HG02970 (cell line): ENCODE results near the gene SUCO.
"Not testable (repeated sequence)": the region's sequence is repeated elsewhere in the genome, so short reads cannot be mapped to it uniquely, and the experiment has no call there.

Experiments
- ATAC-seq: cut with Tn5 transposase; IDR thresholded peaks from one replicate; pipeline ENCODE4 v1.9.1; 2021; ENCODE audit warnings: mild to moderate bottlenecking, moderate library complexity, moderate number of reproducible peaks; ENCODE audit not compliant: unreplicated experiment, low FRiP score

The SUCO gene, protein sequence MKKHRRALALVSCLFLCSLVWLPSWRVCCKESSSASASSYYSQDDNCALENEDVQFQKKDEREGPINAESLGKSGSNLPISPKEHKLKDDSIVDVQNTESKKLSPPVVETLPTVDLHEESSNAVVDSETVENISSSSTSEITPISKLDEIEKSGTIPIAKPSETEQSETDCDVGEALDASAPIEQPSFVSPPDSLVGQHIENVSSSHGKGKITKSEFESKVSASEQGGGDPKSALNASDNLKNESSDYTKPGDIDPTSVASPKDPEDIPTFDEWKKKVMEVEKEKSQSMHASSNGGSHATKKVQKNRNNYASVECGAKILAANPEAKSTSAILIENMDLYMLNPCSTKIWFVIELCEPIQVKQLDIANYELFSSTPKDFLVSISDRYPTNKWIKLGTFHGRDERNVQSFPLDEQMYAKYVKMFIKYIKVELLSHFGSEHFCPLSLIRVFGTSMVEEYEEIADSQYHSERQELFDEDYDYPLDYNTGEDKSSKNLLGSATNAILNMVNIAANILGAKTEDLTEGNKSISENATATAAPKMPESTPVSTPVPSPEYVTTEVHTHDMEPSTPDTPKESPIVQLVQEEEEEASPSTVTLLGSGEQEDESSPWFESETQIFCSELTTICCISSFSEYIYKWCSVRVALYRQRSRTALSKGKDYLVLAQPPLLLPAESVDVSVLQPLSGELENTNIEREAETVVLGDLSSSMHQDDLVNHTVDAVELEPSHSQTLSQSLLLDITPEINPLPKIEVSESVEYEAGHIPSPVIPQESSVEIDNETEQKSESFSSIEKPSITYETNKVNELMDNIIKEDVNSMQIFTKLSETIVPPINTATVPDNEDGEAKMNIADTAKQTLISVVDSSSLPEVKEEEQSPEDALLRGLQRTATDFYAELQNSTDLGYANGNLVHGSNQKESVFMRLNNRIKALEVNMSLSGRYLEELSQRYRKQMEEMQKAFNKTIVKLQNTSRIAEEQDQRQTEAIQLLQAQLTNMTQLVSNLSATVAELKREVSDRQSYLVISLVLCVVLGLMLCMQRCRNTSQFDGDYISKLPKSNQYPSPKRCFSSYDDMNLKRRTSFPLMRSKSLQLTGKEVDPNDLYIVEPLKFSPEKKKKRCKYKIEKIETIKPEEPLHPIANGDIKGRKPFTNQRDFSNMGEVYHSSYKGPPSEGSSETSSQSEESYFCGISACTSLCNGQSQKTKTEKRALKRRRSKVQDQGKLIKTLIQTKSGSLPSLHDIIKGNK (N-terminal part only)

DNA sequence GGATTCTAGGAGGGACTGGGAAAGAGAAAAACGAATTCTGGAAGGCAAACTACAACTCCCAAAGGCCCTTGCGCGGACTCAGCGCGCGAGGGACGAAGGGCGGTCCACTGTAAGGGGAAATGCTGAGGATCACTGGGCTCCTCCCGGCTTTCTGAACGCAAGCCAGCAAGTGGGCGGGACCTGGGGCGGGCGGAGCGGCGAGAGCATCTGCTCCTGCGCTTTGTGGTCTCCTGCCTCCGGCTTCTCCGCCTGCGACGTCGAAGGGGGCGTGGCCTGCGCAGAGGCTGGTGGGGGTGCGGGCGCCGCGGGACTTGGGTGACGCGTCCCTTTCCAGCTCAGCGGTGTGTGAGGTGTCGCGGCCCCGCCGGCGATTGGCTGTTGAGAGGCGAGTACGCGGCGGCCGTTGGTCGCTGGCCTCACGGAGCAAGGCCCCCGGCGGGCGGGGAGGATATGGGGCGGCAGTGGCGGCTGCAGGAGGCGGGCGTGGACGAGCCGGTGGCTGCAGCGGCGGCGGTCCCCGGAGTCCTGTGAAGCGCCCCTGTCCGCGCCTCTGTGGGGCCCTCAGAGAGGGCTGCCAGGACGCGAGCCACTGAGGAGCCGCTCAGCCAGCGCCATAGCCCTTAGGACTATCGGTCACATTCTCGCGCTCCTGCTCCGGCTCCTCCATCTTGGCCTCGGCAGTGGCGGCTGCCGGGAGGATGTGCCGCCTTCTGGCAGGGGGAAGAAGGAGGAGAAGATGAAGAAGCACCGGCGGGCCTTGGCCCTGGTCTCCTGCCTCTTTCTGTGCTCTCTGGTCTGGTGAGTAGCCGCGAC lies at the start of gene SUCO:
Gene SUCO, plus strand, starts transcription at position 451 of the 813 bp plus-strand sequence. Its CDS starts 286 bp downstream, at position 737.
- peak; percentile 91 for ATAC-seq

DNA sequence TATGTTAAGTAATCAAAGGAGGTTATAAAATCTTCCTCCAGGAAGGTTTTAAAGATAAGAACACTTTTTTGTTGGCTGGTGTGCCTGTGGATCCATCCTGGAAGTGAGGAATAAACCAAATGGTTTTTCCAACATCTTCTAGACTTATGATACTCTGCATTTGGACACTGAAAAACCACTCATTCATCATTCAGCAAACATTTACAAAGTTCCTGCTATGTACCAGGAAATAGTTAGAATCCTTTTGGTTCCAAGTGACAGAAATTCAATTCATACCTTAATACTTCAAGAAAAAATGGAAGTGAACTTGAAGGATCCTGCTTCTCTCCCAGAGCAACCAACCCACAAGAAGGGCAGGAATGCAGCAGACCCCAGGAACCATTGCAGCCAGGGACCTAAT lies 49.5 kb upstream of the SUCO start:
- no peak for ATAC-seq

DNA sequence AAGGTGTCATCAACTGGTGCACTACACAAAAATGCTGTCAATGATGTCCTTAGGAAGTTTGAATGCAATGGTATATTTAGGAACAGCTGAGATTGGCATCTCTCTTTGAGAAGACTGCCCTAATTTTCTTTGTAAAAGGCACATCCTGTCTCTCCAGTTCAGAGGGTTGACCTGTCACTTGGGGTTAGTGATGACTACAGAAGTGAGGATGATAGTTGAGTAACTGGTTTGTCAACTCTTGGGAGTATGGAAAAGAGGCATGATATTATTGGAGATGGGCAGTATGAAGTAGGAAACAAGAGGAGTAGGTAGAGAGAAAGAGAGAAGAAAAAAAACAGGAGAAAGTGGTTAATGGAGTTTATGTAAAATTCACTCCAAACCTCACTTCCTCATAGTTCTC lies 48.7 kb upstream of the SUCO start:
- no peak for ATAC-seq

DNA sequence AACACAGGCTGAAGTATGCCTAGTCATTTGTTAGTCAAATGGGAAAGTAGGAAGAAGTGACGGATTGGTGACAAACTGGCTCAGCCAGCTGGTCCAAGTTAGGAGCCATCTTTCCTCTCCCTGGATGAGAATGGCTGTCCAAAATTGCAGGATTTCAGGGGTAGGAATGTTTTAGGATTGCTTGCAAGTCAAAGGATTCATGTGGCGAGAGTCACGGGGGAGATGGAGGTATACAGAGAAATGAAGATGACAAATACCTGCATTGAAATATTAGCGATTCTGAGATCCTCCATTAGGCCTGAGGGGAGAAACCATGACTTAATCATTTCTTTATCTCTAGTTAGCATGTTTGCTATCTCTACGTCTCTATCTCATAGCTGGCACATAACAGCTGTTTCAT lies 47.3 kb upstream of the SUCO start:
- no peak for ATAC-seq

DNA sequence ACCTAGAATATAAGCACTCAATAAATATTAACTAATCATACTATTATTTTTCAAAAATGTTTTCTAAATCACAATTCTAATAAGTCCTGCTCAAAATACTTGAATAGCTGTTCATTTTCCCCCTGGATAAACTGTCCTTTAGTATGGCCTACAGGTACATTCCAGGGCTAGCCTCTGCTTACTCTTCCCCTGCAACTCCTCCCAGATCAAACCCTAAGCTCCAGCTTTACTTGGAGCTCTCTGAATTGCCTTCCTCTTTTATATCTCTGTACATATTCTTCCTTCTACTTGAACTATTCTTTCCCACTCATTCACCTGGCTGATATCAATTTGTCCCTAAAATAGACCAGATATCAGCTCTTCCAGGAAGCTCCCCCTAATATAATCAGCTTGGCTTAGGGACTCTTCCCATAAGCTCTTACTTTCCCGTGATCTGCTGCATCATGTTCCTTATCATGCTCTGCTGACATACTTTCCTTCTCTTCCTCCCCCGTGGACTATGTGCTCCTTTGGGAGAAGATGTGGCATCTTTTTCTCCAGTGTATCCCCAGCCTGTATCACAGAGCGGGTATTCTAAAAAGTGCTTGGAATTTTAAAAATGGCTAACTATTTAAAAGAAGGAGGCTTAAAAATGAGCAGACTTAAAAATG lies 46.0 kb upstream of the SUCO start:
- no peak for ATAC-seq

DNA sequence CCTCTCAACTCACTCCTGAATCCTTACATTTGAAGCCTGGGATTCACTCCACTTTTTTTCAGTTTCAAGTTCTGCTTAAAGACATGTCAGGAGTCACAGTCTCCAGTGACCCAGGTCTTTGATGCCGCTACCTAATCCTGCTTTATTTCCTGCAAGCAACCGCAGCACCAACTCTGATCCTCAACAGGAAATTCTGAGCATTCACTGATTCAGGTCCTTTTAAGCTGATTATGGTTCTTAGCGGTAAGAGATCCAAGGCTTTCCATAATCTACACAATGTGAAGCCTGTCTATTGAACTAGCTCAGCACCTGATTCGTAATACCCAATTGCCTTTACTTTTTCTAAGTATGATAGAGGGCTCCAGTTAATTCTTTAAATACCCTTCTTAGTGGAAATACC lies 45.4 kb upstream of the SUCO start:
- no peak for ATAC-seq

DNA sequence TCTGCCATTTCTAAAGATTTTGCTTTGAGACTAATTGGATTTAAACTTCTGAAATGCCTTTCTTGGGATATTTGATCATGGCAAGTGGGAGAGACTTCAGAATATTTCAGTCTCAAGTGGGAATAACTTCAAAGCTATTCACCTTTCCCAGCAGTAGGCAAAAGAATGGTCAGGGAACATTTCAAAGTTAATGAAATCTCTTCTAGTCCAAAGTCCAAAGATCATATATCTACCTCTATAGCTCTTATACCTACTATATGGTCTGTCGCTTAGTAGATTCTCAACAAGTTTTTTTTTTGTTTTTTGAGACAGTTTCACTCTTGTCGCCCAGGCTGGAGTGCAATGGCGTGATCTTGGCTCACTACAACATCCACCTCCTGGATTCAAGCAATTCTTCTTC lies 44.6 kb upstream of the SUCO start:
- ATAC-seq = no peak

DNA sequence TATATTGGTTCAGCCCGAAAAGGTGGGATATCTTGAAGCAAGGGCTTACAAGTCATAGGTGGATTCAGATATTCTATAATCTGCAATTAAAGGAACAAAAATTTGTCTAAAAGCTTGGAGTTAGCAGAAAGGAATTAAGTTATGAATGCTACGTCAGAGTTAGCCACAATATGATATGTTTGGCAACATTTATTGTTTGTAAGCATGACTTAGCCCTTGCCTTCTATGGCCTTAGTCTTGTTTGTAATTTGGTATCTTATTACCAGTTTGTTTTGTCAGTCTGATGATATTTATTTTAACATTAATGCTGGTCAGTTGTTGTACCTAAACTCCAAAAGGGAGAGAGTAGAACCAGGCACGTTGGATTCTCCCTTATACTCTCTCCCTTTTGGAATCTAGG lies 43.1 kb upstream of the SUCO start:
- no peak for ATAC-seq

DNA sequence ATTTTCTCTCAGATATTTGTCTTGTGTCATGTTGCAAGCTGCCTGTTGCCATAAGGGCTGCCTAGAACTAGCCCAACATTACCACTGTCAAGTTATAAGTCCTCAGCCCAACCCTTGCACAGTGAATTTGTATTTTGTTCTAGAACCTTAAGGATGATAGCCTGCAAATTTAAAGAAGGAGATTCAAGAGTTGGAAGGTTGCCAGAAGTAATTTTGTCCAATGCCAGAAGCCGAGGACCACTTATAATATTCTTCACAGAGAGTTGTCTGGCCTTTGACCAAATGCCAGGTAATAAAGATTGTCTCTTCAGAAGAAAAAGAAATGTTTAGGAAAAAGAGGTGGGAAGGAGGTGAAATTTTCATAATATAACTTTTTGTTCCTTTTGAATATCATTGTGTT lies 40.5 kb upstream of the SUCO start:
- ATAC-seq = no peak

DNA sequence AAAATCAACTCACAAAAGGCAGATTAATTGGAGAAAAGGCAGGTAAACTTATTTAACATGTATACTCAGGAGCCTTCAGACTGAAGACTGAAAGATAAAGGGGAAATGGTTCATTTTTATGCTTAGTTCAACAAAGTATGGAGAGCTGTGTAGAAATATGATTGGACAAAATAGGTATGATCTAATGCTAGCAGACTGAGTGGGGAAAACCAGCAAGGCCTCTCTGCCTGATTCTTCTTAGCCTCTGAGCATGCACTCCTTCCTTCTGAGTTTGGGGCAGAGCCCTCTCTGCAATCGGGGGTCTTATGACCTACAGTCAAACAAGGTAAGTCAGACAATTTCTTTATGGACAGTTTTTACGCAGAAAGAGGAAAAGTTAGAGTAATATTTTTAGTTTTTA lies 38.8 kb upstream of the SUCO start:
- ATAC-seq = no peak

DNA sequence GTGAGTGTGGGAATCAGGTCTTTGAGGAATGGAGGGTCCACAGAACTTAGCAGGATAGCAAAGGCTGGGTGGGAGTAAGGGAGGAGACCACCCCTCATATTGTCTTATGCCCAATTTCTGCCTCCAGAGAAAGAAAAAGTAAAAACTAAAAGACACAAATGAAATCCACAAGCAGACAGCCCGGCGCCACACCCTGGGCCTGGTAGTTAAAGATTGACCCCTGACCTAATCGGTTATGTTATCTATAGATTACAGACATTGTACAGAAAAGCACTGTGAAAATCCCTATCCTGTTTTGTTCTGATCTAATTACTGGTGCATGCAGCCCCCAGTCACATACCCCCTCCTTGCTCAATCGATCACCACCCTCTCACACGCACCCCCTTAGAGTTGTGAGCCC lies 36.8 kb upstream of the SUCO start:
- not testable (repeated sequence) for ATAC-seq

DNA sequence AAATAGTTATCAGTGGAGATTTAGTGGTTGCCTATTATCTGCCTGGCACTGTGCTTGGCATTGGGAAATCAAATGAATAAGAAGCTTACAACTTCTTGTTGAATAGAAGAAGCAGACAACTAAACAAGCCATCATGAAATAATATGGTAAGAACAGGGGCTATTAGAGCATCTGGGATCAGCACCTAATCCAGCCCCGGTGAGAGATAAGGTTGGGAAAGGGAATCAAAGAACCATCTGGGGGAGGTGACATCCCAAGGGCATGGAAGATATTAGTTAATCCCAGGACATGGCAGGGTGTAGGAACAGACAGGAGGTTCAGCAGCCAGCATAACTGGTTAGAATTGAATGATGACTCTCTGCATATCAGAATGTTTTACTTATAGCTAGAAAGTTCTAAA lies 36.3 kb upstream of the SUCO start:
- no peak for ATAC-seq

DNA sequence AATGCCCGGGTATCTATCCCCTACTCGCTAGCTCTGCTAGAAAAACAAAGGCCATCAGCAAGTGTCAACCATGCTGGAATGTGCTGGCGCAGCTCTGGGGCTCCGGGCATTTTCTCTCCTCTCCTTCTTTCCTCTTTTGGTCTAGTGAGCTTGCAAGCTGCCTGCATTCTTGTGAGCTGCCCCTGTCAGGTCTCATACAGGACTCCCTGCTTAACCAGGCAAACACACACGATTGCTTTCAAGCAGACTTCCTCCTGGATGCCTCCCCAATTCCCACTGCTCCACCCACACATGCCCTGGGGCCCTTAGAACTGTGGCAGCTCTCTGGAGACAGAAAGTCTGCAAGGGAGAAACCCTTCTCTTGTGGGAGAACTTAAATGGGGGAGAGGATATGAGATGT lies 35.7 kb upstream of the SUCO start:
- no peak for ATAC-seq

DNA sequence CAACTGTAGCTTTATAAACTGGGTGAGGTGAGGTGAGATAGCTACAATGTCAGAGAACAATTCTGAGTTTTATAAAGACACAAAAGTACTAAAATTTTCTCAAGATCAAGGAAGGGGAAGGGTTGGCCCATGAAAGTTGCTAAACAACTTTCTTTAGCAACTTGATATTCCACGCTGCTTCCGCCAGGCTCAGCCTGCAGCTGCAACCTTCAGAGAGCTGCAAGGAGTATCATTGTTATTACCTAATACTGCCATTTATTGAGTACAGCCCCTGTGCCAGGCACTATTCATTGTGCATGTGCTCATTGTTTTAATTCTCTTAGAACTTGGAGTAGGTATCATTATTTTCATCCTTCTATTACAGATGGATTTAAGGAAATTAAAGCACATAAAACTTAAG lies 34.1 kb upstream of the SUCO start:
- no peak for ATAC-seq

DNA sequence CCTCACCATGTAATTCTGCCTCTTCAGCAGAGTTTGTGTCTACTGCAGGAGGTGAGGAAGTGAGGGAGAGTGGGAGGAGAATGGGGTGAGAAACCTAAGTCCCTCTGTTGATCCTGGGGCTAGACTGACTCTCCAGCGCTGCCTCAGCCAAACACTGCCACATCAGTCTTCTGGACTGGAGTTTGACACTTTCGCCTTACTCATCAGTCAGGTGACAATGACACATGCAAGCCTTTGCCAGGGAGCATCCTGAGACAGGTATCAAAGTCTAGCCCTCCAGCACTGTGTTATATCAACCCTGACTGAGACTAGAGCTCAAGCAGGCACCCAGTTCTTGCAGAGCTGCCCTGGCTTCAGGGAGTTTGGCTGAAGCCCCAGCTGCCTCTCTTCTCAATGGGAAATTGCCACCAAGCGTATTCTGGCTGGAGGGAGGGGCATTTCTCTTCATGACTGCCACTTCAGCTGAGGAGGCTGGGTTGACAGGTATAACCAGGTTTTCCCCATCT lies 33.3 kb upstream of the SUCO start:
- ATAC-seq = no peak

DNA sequence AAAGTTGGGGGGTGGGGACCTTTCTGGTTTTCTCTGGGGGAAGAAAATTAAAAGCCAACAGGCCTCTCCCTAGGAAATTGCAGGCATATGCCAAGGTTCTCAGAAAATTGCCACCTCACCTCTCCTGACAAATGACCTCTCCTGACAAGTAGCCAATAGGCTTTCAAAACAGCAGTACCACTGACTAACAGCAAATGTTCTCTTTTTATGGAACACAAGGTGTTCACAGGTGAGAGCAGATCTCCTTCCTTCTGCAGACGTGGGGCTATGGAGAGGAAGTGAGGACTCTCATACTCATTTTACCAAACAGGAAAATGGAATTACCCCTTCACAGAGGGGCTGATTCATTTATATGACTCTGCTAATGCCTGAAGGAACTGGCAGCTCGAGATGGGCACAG lies 32.7 kb upstream of the SUCO start:
- ATAC-seq = no peak

DNA sequence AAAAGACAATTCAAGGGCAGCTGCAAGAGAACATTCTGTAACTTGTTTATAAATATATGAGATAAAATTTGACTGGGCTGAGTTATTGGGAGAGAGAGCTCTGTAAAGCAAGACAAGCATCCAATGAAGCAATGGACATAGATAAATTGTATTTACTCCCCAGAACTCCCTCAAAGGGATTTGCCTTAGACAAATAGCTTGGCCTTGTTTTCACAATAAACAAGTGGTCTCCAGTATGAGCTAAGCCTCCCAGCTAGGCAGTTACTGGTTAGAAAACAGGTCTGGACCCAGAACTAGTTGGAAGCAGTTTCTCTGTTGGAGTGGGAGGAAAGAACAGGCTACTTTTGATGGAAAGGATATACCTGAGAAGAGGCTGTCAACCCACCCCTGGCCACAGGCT lies 25.2 kb upstream of the SUCO start:
- ATAC-seq = no peak

DNA sequence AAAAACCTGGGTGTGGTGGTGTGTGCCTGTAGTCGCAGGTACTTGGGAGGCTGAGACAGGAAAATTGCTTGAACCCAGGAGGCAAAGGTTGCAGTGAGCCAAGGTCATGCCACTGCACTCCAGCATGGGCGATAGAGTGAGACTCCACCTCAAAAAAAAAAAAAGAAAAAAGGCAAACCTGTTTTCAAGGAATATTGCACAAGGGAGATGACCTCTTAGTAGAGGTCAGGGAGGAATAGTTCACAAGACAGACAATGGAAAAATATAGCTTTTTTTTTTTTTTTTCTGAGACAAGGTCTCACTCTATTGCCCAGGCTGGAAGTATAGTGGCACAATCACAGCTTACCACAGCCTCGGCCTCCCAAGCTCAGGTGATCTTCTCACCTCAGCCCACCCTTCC lies 22.5 kb upstream of the SUCO start:
- no peak for ATAC-seq

DNA sequence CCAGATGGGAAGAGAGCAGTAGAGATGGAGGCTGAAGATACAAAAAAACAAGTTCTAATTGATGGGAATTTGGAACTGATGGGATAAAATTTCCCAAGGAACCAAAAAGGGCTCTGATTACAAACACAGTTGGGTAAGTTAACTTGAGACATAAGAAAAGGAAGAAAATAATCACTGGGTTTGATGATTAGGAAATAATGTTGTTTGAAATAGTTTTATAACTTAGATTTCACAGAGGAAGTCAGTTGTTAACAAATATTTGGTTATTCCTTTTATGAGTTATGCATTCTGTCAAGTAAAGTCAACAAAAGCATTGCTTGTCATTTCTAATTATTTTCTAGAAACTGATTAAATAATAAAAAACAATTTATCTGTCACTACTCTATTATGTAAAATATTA lies 20.4 kb upstream of the SUCO start:
- ATAC-seq = no peak
